ENCODE results near the gene FFAR3.

Gene FFAR3, protein sequence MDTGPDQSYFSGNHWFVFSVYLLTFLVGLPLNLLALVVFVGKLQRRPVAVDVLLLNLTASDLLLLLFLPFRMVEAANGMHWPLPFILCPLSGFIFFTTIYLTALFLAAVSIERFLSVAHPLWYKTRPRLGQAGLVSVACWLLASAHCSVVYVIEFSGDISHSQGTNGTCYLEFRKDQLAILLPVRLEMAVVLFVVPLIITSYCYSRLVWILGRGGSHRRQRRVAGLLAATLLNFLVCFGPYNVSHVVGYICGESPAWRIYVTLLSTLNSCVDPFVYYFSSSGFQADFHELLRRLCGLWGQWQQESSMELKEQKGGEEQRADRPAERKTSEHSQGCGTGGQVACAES

GRCh38 chr19:35357867-35358573 lies at the start of gene FFAR3:
Gene FFAR3, plus strand, starts transcription at chr19:35358460. Its CDS starts 431 bp downstream, at chr19:35358891.
- DNase-seq: no peak

GRCh38 chr19:35308910-35309309 lies 49.4 kb upstream of the FFAR3 start:
- DNase-seq: no peak

DNA sequence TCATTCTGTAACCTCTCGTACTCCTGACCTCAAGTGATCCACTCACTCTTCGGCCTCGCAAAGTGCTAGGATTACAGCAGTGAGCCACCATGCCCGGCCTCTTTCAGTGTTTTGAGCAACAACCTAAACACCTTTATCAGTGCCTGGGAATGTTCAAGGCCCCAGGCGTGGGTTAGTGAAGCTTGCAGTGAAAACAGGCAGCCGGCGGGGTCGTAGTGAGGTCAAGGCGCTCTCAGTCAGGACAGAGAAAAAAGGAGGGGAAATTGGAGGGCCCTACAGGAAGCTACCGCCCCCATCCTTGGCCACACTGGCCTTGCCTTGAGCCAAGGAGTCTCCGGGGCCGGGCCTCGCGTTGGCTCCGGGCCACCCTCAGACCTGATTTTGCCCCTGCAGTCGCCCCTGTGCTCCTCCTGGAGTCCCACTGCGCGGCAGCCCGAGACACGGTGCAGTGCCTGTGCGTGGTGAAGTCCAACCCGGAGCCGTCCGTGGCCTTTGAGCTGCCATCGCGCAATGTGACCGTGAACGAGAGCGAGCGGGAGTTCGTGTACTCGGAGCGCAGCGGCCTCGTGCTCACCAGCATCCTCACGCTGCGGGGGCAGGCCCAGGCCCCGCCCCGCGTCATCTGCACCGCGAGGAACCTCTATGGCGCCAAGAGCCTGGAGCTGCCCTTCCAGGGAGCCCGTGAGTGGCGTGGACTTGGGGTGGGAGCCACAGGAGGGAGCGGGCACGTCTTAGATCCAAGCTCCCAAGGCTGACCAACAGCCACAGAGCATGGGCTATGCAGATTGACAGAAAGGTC lies 48.6 kb upstream of the FFAR3 start:
- DNase-seq: no peak

GRCh38 chr19:35310331-35310730 lies 47.9 kb upstream of the FFAR3 start:
- DNase-seq: no peak

- no peak for DNase-seq
These were observed 47.3 kb upstream of the FFAR3 start for GRCh38 chr19:35310811-35311465.

DNA sequence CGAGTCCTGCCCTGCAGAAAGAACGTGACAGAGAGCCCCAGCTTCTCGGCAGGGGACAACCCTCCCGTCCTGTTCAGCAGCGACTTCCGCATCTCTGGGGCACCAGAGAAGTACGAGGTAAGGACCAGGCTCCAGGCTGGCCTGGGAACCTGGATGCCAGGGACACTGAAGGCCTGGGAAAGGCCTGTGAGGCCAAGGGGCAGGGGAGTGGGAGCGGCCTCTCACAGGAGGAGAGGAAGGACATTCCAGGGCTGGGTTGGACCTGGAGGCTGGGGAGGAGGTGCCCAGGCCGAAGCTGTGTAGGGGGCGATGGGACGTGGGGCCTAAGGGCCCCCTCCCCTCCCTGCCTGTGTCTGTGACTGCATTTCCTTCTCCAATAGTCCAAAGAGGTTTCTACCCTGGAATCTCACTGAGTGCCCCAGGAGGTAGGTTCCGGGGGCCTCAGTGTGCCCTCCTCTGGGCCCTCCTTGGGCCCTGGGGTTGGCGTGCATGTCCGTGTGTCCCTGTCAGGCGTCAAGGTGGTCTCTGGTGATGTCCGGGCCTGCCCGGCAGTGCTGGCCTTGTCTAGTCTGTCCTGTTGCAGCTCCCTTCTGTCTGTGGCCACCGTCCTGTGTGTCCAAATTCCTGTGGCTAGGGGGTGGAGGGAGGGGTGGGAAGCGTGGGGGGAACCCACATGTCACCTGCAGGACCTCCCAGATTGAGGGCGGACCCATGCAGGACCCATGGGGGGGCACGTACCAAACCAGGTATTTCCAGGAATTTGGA lies 46.2 kb upstream of the FFAR3 start:
- DNase-seq: no peak

GRCh38 chr19:35313587-35313986 lies 44.7 kb upstream of the FFAR3 start:
- no peak for DNase-seq

DNA sequence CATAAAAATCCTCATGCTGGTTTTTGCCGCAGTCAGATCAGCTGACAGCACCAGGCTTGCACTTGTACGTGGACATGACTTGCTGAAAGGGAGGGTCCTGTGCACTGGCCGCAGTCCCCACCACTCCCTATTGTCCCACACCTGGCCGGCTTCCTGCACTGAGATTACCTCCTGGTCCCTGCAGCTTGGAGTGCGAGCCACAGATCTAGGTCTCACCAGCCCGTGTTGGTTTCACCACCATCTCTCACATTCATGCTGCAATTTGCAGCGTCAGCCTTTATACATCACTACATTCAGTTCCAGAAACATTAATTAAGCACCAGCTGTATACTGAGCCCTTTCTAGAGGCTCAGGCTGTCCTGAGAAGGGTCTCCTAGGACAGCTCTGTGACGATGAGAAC lies 44.2 kb upstream of the FFAR3 start:
- no peak for DNase-seq

- DNase-seq: no peak
These were observed 43.3 kb upstream of the FFAR3 start for GRCh38 chr19:35314858-35315470.

GRCh38 chr19:35315883-35316282 lies 42.4 kb upstream of the FFAR3 start:
- no peak for DNase-seq

DNA sequence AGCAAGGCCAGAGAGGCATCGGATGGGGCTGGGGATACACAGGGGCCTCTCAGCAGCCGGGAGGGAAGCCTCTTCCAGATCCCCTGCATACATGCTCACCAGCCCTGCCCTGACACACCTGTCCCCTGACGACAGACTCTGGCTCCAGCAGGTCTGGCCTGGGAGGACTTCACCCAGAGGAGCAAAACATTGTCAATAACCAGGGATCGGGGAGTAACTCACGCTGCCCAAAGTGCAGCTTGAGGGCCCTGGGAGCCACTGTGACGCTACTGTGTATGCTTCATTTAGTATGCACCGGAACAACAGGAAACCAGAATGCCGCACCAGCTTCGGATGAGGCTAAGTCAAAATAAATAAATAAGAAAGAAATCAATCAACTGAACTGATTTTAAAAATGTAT lies 41.7 kb upstream of the FFAR3 start:
- no peak for DNase-seq

DNA sequence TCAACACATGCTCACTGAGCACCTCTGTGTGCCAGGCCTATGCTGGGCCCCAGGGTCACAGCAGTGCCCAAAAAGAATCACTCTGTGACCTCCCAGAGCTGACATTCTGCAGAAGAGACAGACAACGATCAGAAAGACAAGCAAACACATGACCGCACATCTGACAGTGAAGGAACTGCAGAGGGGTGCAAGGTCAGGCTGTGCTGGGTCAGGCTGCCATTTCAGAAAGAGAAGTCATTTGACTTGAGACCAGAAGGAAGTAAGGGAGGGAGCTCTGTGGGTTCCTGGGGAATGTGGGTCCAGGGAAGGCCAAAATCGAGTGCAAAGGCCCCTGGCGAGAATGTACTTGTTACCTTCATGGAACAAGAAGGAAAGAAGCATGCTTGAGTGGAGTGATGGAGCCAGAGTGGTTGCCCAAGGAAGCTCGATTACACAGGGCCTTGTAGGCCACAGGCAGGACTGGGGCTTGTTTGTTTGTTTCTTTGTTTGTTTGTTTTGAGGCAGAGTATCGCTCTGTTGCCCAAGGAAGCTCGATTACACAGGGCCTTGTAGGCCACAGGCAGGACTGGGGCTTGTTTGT lies 40.7 kb upstream of the FFAR3 start:
- DNase-seq: no peak

DNA sequence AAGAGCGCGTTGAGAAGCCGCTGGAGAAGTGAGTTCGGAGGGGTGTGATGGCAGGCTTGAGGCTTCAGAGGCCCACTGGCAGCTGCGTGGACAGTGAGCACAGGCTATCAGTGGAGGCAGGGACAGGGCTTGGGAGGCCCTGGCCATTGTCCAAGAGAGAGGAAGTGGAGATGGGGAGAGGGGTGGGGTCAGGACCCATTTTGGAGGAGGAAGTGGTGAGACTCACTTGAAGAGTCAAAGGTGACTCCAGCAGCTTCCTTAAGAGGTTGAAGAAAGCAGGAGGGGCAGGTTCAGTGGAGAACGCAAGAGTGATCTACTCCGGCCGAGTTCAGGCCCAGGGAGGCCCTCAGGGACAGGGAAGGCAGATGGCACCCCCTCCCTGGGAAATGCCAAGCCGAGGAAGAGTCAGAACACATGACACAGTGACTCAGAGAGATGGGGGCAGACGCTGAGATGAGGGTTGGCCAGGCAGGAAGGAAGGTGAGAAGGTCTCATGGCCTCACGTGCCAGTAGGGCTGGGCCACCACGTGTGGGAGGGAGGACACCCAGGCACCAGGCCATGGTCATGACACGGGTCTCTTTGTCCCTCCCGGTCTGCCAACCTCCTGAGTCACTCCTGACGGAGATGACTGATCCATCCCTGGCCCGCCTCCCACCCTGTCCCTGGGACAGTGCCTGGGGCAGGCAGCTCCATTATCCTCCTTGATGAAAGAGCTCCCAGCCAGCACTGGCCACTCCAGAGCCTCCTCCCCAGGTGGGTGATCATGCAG lies 39.4 kb upstream of the FFAR3 start:
- DNase-seq: no peak

GRCh38 chr19:35320065-35320713 lies 38.1 kb upstream of the FFAR3 start:
- no peak for DNase-seq

- no peak for DNase-seq
These were observed 37.0 kb upstream of the FFAR3 start for GRCh38 chr19:35321291-35321690.

DNA sequence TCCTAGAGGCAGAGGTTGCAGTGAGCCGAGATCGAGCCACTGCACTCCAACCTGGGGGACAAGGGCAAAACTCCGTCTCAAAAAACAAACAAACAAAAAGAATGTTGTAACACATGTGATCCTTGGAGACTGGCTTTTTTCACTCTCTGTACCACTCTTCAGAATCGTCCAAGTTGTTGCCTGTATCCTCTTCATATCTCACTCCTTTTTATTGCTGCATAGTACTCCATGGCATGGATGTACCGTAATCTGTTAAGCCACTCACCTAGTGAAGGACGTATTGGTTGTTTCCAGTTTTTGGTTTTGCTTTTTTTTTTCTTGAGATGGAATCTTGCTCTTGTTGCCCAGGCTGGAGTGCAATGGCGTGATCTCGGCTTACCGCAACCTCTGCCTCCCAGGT lies 36.2 kb upstream of the FFAR3 start:
- no peak for DNase-seq

GRCh38 chr19:35327642-35328041 lies 30.6 kb upstream of the FFAR3 start:
- no peak for DNase-seq

DNA sequence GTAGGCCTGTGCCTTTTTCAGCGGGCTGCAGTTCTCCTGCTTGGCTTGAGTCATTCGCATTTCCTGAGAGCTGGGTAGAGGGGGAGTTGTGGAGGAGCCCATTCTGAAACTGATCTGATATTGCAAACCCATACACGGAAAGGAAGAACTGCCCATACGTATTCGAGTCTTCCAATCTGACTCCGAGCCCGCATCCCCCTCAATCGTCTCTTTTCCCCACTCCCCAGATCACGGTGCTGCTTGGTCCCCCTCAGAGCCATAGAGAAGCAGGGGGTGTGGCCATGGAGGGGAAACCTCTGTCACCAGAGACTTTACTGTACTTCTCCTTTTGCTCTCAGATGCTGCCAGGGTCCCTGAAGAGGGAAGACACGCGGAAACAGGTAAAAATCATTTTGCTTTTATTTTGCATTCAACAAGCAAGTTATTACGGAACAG lies 29.4 kb upstream of the FFAR3 start, which contains the start of gene CD22:
Gene CD22 (plus strand): TSS at position 337 of the 435 bp plus-strand sequence. CDS start 2,854 bp downstream, outside the sequence.
- no peak for DNase-seq

DNA sequence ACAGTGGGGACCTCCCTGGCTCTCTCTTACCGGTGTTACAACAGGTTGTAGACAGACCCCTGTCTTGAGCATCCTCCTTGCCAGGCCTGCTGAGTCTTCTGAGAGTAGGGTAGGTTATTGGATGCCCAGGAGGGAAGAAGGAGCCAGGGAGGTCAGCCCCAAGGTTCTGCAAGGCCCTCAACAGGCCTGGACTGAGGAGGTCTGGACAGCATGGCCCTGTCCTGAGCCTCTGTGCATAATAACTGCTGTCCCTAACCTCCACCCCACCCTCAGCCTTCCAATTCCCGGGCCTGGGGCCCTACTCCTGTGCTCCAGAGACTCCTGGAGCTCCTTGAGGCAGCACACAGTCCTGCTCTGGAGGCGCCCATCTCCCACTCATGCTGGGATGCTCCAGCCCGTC lies 28.9 kb upstream of the FFAR3 start:
- DNase-seq: no peak

- DNase-seq: no peak
These were observed 27.8 kb upstream of the FFAR3 start for GRCh38 chr19:35330475-35330874.

All from stimulated activated CD4-positive, alpha-beta T cell treated with anti-CD3 and anti-CD28 coated beads, Interleukin-4, amount 100 ng/mL, for 1 hour (primary cell).